Adrenal gland (tissue), 5 donors: ENCODE results near the gene ADAMTS12.

Experiments used
- POLR2A ChIP-seq, 2 donors: fragments of 450-650 bp; IDR thresholded peaks; one replicate each; pipeline ENCODE4 v1.6.1; 2017; ENCODE audit warnings: antibody characterized with exemption in 2 of 2, mild to moderate bottlenecking in 2 of 2, moderate library complexity in 1 of 2
- TF ChIP-seq, protein P1 (sequence below), 6 experiments: fragments of 450-650 bp in 4 of 6; fragments of 200-600 bp in 2 of 6; sonication (generic) in 1 of 6; IDR thresholded peaks; 1 replicate in 5 of 6; 2 replicates in 1 of 6; pipeline versions ENCODE4 v1.5.1 to v1.8.0; 2016 to 2021; ENCODE audit warnings: antibody characterized with exemption in 6 of 6, mild to moderate bottlenecking in 2 of 6, moderate library complexity in 1 of 6
- donor health status: DM: no; HTN: no; CAD: no.

DNA sequence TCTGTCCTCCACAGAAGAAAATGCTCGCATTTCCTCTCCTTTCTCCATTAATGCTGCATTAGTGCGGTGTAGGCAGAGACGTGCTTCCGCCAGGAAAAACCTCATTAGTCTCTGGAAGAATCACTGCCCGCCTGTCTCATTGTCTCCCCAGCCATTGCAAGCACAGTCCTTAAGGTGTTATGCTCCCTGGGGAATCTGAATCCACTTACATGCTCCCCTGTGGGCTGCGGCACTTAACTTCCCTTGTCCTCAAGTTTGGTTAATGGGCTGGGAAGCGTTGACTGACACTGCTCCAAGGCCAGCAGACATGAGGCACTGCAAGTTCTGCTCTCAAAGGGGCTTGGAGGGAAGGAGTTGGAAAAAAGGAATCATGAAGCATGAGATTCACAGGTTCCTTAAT, 409.5 kb downstream of the ADAMTS12 start:
- TF ChIP-seq, protein P1, sequence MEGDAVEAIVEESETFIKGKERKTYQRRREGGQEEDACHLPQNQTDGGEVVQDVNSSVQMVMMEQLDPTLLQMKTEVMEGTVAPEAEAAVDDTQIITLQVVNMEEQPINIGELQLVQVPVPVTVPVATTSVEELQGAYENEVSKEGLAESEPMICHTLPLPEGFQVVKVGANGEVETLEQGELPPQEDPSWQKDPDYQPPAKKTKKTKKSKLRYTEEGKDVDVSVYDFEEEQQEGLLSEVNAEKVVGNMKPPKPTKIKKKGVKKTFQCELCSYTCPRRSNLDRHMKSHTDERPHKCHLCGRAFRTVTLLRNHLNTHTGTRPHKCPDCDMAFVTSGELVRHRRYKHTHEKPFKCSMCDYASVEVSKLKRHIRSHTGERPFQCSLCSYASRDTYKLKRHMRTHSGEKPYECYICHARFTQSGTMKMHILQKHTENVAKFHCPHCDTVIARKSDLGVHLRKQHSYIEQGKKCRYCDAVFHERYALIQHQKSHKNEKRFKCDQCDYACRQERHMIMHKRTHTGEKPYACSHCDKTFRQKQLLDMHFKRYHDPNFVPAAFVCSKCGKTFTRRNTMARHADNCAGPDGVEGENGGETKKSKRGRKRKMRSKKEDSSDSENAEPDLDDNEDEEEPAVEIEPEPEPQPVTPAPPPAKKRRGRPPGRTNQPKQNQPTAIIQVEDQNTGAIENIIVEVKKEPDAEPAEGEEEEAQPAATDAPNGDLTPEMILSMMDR (IDR thresholded peaks at IDR 0.05): no peak
- TF ChIP-seq POLR2A (IDR thresholded peaks at IDR 0.05): no peak
